ENCODE results near the gene MRPS12.
"Not testable (repeated sequence)": the region's sequence is repeated elsewhere in the genome, so short reads cannot be mapped to it uniquely, and the experiment has no call there.

The MRPS12 gene

GRCh38 chr19:38939957-38940356, 9.2 kb downstream of the MRPS12 start:
- no peak for DNase-seq (ENCODE audit: low read depth, low spot score)

DNA sequence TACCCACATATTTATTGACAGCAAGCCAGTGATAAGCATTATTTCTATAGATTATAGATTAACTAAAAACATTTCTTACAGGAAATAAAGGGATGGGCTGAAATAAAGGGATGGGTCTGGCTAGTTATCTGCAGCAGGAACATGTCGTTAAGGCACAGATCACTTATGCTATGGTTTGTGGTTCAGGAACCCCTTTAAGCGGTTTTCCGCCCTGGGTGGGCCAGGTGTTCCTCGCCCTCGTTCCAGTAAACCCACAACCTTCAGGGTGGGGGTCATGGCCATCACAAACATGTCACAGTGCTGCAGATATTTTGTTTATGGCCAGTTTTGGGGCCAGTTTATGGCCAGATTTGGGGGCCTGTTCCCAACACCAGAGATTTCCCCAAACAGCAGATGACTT, 10.7 kb downstream of the MRPS12 start:
- not testable (repeated sequence) for DNase-seq (ENCODE audit: low read depth, low spot score)

DNA sequence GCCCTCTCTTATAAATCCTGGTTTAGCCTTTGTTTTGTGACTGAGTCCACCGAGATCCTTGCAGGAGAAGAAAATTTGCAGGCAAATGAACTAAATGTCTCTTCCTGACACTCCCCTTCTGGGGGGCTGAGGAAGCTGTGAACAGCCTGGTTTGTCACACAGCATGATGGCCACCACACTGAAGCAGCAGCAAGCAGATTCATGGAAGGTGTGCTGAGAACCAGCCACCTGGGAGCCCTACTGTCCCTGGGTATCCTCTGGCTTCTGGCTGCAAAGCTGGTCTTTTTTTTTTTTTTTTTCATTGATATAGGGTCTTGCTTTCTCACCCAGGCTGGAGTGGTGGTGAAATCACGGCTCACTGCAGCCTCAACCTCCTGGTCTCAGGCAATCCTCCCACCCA, 11.2 kb downstream of the MRPS12 start:
- DNase-seq (ENCODE audit: low read depth, low spot score): no peak

- DNase-seq (ENCODE audit: low read depth, low spot score): no peak
These were observed 11.9 kb downstream of the MRPS12 start for GRCh38 chr19:38942471-38943181.

DNA sequence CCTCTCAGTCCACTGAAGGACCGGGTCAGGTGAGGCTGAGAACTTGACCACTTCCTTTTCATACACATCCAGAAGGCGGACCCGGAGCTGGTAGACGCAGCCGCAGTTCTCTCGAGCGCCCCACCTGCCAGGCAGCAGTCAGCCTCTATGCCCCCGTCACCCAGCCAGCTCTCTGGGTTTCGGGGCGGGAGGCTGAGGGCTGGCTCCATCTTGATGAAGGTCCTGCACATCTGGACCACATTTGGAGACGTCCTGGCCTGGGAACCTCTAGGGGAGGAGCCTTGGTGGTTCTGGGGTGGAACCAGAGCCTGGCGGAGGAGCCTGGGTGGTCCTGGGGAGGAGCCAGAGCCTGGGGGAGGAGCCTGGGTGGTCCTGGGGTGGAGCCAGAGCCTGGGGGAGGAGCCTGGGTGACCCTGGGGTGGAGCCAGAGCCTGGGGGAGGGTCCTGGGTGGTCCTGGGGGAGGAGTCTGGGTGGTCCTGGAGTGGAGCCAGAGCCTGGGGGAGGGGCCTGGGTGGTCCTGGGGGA, 14.3 kb downstream of the MRPS12 start:
- DNase-seq (ENCODE audit: low read depth, low spot score): no peak

- no peak for DNase-seq (ENCODE audit: low read depth, low spot score)
These were observed 15.0 kb downstream of the MRPS12 start for GRCh38 chr19:38945562-38946228.

- DNase-seq (ENCODE audit: low read depth, low spot score): no peak
These were observed 15.7 kb downstream of the MRPS12 start for GRCh38 chr19:38946229-38947010.

DNA sequence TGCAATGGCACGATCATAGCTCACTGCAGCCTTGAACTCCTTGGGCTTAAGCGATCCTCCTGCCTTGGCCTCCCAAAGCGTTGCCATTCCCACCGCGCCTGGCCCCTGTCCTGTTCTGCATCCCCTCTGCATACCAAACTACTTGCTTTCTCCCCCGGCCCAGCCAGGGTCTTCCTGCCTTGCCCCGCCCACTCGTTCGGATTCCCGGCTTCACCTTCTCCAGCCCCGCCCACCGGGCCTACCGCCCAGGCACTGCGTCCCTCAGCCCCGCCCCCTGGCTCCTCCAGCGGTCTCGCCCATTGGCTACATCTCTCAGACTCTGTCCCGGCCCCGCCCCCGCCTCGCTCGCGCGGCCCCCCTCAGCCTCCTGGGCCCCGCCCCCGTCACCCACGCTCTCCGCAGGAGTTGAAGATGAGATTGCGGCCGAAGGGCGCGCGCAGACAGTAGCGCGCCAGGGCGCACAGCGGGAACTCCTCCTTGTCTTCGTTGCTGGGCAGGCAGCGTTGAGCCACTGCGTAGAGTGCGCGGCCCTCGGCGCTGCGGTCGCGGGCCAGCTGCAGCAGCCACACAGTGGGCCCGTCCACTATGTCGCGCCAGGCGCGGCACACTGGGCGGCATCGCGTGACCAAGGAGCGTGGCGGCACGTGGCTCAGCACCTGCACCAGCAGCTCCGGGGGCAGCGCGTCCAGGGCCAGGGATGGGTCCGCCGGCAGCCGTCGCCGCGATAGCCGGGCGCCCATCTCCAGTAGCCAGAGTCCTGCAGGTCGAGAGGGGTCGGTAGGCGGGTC, 19.0 kb downstream of the MRPS12 start:
- peak; percentile 93 for DNase-seq (ENCODE audit: low read depth, low spot score)

GRCh38 chr19:38951187-38951586, 20.4 kb downstream of the MRPS12 start:
- no peak for DNase-seq (ENCODE audit: low read depth, low spot score)

- DNase-seq (ENCODE audit: low read depth, low spot score): peak; percentile 59
These were observed 21.8 kb downstream of the MRPS12 start for GRCh38 chr19:38952395-38953165.

DNA sequence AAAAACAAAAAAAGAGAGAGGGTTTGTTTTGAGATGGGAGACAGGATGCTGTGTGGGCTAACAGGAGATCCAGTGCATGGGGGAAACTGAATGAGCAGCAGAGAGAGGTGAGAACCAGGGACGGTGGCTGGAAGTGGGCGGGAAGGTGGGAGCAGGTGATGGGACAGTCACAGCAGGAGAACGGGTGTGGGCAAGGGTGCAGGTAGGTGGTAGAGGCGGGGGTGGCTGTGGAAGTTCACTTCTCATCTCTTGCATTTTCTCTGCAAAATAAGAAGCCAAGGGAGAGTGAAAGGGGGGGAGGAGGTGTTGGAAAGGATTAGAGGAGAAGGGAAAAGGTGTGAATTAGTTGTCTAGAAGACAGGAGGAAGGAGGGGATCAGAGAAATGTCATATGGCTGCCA, 22.9 kb downstream of the MRPS12 start:
- no peak for DNase-seq (ENCODE audit: low read depth, low spot score)

GRCh38 chr19:38956264-38956663, 25.5 kb downstream of the MRPS12 start:
- no peak for DNase-seq (ENCODE audit: low read depth, low spot score)

DNA sequence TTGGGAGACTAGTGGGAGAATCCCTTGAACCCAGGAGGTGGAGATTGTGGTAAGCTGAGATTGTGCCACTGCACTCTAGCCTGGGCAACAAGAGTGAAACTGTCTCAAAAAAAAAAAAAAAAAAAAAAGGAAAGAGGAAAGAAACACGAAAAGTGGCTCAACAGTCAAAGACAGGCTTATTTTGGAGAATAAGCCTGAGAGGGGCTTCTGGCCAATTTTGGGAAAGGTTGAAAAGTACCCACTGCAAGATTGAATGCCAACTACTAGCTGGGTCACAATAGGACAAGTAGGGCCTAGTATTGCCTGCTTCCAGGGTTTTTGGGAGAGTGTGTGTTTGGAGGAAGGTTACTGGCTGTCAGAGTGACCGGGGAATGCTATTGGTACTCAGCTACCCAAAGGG, 27.6 kb downstream of the MRPS12 start:
- DNase-seq (ENCODE audit: low read depth, low spot score): no peak

DNA sequence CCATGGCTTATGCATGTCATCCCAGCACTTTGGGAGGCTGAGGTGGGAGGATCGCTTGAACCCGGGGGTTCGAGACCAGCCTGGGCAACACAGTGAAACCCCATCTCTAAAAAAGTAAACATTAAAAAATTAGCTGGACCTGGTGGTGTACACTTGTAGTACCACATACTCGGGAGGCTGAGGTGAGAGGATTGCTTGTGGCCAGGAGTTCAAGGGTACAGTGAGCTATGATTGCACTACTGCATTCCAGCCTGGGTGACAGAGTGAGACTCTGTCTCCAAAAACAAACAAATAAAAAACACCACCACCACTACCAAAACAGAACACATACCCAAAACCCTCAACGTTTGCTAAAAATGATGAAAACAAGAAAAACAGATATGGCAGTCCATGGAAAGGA, 28.9 kb downstream of the MRPS12 start:
- DNase-seq (ENCODE audit: low read depth, low spot score): no peak

DNA sequence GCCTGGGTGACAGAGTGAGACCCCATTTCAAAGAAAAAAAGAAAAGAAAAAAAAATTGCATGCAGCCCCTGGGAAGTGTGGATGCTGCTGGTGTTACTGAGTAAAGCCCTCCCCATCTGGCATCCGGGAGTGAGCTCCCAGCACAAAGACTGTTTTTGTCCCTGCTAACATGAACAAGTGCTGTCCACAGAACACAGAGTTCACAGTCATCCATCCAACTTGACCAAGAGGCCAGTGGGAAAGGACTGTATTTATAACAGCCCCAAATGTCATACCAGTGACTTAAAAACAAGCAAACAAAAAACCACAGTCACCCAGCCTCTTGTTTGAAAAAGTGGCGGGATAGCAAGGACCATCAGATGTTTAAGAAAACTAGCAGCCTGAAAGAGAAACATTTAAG, 34.0 kb downstream of the MRPS12 start:
- DNase-seq (ENCODE audit: low read depth, low spot score): no peak

GRCh38 chr19:38966149-38966548, 35.4 kb downstream of the MRPS12 start:
- DNase-seq (ENCODE audit: low read depth, low spot score): not testable (repeated sequence)

DNA sequence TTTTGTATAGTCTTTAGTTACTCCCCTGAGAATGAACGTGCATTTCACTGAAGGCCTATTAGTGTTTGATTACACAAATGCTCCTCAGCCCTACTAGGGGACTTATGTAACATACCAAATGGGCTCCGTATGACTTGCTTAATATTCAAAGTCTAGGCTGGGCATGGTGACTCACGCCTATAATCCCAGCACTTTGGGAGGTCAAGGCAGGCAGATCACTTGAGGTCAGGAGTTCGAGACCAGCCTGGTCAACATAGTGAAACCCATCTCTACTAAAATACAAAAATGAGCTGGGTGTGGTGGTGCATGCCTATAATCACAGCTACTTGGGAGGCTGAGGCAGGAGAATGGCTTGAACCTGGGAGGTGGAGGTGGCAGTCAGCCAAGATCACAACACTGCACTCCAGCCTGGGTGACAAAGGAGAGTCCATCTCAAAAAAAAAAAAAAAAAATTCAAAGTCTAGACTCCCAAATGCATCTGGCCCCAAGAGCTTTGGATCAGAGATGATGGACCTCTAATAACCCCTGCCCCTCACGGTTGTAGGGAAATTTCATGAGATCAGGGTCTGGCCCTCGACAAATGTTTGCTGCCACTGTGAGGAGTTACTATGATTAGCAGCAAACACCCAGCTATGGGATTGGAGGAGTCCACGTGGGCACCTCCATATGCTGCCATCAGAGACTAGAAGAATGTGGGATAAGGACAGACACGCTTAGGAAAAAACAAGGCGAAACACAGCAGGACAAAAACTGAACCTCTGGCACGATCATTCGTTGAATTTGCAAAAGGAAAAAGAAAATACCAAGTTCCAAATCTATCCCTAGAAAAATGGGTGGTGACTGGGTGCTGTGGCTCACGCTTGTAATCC, 40.2 kb downstream of the MRPS12 start:
- no peak for DNase-seq (ENCODE audit: low read depth, low spot score)

DNA sequence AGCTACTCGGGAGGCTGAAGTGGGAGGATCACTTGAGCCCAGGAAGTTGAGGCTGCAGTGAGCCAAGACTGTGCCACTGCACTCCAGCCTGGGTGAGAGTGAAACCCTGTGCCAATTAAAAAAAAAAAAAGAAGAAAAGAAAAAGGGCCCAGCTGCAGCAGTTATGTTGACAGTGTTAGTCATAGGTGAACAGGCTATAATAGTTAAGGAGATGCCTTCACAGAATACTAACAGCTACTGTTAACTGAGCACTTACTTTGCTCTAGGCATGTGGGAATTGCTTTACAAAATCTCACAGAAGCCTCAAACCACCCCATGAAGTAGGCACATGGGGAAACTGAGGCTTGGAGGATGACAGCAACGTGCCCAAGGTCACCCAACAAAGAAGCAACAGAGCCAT, 40.9 kb downstream of the MRPS12 start:
- no peak for DNase-seq (ENCODE audit: low read depth, low spot score)

DNA sequence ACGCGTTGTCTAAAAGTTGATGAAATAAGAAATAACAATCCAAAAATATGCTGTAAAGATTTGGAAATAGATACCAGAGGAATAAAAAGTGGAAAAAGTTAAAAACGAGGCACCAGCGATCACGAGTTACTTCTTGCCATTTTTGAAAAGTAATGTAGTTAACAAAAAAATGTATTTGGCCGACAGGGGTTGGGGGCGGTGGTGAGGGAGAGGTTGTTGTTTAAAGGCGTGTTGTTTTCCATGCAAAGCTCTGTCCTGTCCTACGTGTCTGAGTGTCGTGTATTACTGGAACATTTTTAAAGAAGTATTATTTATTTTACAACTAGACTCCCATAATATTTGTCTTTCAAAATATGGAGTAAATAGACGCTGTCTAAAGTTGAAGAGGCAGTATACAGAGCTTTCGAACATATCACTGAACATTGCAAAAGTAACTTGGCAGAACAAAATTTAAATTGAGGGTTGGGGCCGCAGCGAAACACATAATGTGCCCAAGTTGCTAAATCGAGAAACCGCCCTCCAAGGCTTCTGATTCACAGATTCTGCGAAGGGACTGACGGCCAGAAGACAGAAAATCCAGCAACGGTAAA, 44.0 kb downstream of the MRPS12 start:
- no peak for DNase-seq (ENCODE audit: low read depth, low spot score)
